Airway epithelial cell (primary cell): Measurements from ENCODE around the gene RPS5. TPM values are rescaled to one million over a fixed set of nuclear protein-coding genes. Genes with fewer than 3 reads are reported as not detected.

Experiments used
- total RNA-seq: library from RNA; depleted of rRNA; stranded (reverse); fragments of >200 nt; gene quantifications from 2 replicates; pipeline ENCODE4 v1.2.3, GENCODE V29; 2015

The RPS5 gene
- total RNA-seq = 2,475 and 2,576 TPM in 2 replicates

DNA sequence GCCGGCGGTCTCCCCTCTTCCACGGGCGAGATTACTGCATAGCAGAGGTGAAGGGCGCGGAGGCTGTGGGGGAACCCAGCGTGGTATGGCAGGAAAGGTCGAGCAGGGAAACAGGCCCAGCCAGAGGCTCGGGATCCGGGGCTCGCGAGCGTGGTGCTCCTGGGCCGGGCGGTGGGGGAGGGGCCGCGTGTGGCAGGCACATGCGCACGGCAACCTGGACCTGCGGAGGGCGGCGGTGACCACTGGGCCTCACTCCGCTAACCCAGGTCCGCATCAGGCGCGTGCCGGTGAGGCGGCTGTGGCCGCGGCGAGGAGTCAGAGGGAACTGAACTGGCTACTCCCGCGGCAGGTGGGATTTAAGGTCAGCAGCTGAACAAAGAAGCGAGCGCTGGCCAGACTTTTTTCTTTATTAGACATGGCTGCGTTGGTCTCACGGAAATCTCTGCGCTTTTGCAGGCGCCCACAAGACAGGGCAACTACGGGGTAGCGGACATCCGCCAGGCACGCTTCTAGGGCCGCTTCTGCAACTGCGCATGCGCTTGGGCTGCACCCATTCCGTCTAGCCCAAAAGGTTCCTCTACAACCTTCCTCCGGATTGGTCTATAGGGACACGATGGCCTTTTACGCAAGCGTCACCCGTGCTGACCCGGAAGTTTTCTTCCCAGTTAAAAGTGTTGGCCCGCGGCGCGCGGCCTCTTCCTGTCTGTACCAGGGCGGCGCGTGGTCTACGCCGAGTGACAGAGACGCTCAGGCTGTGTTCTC lies at the start of gene RPS5:
Gene RPS5, plus strand, starts transcription at position 694 of the 762 bp plus-strand sequence. CDS start 869 bp downstream, outside the sequence.

DNA sequence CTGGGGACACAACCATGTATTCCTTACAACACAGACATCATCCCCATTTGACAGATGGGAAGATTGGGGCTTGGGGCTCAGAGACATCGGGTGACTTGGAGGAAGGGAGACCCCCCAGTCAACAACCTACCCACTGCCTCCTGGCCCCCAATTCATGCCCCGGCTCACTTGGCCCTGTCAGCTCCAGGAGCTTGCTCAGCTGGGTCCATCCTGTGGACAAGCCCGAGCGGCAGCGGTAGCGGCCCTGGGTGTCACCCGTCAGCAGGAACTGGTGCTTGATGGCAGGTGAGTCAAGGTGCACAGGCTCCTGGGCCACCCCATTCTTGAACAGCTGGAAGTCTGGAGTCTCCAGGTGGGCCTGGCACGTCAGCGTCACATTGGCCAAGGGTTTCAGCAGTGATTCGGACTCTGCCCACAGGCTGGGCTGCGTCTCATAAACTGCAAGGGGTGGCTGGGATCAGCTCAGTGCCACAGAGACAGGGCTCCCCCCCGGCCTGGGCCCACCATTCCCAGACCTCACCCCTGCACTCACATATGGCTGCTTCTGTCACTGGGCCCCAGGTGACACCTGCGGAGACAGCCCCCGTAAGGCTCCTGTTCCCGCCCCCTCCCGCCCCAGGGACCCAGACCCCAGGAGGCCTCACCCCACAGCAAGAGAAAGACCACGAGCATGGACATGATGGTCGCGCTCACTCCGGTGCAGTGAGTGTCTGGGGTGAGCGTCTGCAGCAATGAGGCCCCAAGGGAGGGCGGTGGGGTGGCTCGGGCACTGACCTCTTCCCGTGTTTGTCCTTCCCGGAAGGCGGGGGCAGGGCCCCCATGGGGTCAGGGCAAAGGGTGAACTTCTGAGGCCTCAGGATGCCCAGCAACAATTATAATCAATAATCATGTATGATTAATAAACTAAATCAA lies 34.1 kb upstream of the RPS5 start, which contains the start of gene A1BG:
Gene A1BG, minus strand, starts transcription at position 733 of the 912 bp plus-strand sequence. Its CDS starts 55 bp downstream, at position 678.

DNA sequence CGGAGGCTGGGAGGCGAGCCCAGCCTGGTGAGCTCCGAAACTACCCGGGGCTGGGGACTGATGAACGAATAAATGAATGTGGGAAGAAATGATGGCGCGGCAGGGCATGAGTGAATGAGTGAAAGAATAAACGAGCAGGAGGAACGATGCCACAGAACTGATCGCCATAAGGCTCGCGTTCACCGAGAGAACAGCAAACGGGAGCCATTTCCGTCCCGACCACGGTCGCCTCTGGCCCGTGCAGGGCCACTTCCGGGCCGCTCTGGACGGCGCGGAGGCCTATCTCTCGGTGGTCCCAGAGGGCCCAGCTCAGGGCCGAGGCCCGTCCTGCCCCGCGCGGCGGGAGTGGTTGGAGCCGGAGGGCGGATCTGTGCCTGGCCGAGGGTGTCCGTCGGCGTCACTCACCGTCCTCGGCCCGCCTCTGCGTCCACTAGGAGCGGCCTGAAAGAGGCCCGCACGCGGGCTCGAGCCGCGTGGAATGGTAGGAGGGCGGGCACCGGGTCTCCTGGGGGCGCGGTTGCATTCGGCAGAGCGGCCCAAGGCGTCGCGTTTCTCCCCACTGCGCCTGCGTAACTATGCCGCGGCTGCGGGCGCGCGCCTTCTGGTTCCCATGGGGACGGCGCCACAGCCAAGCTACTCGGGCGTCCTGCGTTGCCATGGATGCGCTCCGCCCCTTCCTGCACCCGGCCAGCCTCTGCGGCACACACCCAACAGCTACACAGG lies 24.6 kb upstream of the RPS5 start, which contains the start of gene ZNF497:
Gene ZNF497, minus strand, starts transcription at position 480 of the 723 bp plus-strand sequence. CDS start 5,116 bp downstream, outside the sequence.

DNA sequence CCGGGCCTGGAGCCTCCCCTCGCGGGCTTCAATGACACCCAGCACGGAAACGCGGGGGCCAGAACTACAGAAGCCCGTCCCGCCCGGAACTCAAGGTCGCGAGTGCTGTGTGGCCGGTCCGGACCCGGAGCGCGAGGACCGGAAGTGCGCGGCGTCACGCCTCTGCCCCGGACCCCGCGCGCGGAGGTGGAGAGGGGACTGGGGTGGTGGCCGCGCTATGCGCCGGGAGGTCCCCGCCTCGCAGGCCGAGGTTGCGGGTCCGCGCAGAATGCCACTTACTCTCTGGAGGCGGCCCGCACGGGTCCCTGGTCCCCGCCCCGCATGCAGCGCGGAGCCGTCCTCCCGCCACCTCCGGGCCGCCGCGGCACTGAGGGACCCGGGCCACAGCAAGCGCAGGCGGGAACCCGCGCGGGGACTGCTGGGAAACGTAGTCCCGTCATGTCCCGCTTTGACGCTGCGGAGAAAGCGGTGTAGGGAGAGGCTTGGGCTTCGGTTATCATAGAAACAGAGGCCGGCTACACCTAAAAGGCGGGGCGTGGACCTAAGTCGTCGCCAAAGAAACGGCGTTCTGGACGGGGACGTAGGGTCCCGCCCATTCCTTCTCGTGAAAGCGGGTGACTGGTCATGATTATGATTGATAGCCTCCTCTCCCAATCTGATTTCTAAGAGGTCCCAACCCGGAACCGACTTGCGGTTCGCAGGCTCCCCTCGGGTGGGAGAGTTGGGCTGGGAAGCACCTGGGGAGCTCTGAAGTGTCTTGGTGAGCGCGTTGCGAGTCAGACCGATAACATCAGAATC lies 6.2 kb upstream of the RPS5 start, which contains the start of gene ZNF837:
Gene ZNF837, minus strand, starts transcription at position 369 of the 798 bp plus-strand sequence. CDS start 11,698 bp downstream, outside the sequence.

DNA sequence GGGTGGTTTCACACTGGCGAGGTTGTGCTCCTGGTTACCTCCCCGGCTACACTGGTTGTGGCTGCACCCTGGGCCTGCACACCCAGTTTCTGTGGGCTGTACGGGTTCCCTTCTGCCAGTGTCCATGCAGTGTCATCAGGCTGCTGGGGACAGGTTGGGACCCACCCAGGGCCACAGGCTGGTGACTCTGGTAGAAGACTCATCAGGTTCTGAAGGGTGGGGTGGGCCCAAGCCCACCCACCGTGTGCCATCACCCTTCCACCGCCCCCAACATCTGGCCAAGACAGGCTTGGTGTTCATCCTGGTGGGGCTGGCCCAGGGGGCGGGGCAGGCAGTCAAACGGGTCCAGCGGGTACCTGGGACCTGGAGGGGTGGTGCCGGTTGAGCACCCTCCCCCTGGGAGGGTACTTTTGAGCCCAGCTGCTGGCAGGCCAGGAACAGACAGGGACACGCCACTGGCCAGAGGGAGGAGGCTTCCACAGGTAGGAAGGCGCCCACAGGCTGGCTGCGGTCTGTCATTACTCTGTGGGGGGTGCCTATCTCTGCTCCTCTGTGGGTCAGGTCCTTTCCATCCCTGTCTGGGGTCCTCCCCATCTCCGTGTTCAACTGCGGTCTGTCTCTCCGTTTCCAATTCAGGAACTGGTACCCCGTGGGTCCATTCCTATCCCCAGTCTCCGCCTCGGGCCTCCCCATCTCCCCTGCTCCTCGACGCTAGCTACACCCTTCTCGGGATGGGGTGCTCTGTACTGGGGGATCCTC lies 8.3 kb downstream of the RPS5 start, which contains the start of gene RNF225:
Gene RNF225, plus strand, starts transcription at position 437 of the 759 bp plus-strand sequence. CDS start 434 bp downstream, outside the sequence.

DNA sequence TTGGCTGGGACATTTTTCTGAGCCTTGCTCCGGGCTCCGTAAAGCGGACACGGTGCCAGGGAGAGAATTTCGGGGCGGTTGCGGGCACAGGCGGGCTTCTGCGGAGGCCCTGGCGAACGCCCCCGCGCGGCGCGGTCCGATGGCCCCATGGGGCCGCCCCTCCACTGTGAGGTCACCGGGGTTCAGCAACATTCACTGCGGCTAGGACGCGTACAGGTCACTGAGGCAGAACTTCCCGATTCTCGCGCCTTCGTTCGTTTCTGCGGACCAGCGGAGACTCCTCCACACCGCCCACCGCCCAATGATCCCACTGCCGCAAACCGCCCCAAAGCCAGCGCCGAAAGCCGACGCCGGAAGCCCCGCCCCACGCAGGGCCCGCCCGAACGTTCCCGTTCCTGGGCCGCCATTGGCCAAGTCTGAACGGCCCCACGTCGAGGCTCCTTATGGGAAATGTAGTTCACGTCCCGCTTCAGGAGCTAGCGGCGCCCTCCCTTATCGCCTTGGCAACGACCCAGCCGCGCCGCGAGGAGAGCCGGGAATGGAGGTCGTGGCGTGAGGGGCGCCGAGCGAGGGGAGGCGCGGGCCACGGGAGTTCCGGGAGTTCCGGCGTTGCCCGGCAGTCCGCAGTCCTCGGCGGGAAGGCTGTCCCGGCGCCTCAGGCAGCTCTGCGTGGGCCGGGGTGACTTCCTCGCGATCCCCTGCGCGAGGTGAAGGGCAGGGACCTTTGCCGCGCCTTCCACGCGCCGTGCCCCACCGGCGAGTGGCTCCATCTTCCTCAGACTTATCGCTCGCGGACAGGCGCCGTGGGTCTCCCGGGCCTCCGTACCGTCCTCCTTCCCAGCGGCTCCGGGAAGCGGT lies 21.3 kb downstream of the RPS5 start, which contains the start of gene ZNF584:
Gene ZNF584, plus strand, starts transcription at position 498 of the 858 bp plus-strand sequence. CDS start 499 bp downstream, outside the sequence.

DNA sequence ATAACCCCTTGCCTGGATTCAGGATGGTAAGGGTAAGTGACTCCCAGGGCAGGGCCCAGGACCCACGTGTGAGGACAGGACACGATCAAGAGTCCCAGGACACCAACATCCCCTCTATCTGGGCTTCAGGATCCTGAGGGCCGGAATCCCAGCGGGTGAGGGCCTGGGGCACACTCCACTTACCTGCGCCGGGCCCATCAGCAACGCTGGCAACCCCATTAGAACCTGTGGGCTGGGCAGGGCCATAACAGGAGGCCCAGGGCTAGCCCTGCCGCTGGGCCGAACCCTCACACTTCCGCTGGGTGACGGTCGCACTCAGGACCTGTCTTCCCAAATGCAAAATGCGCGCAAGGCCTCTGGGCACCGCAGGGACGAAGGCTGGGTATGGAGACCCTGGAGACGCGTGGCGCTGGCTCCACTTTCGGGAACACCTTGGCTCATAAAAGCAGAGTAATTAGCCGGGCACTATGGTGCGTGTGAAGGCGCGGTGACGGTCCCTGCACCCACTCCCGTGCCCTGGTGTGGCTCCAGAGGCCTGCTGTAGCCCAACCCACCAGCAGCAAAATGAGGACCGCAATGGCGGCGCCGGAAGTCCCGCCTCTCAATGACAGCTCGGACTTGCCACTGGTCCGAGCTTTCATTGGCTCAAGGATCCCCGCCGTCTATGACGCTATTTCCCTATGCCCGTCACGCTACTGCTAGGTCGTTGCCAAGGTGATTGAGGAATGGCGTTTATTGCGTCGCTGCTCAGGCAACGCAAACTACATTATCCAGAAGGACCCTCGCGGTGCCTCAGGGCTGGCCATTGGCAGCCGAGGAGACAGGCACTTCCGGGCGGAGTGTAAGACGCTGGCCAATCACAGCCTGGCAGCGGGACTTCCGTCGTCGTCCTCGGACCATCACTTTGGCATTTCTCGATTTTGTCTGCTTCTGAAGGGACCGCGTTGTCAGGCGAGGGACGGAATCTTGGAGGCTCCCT lies 52.8 kb downstream of the RPS5 start, which contains the start of gene ZNF132:
Gene ZNF132, minus strand, starts transcription at position 578 of the 979 bp plus-strand sequence. Its CDS starts 332 bp downstream, at position 246.

Other genes starting within 250 kb of the RPS5 start
- 5.2 and 5.3 TPM in 2 replicates for gene ZNF329, start 236.5 kb upstream of the RPS5 start, total RNA-seq
- 16.3 and 23.1 TPM in 2 replicates for gene ZNF274, start 204.2 kb upstream of the RPS5 start, total RNA-seq
- 40.3 and 54.7 TPM in 2 replicates for gene ZNF544, start 158.4 kb upstream of the RPS5 start, total RNA-seq
- 3.3 and 5.2 TPM in 2 replicates for gene ZNF8, start 108.3 kb upstream of the RPS5 start, total RNA-seq
- 17.9 and 30.4 TPM in 2 replicates for gene ERVK3-1, start 81.9 kb upstream of the RPS5 start, total RNA-seq
- gene ZSCAN22, start 60.3 kb upstream of the RPS5 start, total RNA-seq = 1.9 and 2.3 TPM in 2 replicates
- 10.2 and 28.2 TPM in 2 replicates for gene A1BG, start 33.8 kb upstream of the RPS5 start, total RNA-seq
- gene ZNF497, start 24.5 kb upstream of the RPS5 start, total RNA-seq = 0.65 and 0.78 TPM in 2 replicates
- 2.9 and 3.1 TPM in 2 replicates for gene ZNF837, start 6.2 kb upstream of the RPS5 start, total RNA-seq
- 3.8 and 4.2 TPM in 2 replicates for gene RNF225, start 8.4 kb downstream of the RPS5 start, total RNA-seq
- gene ZNF584, start 21.4 kb downstream of the RPS5 start, total RNA-seq = 7.0 and 13.4 TPM in 2 replicates
- gene ZNF132, start 52.9 kb downstream of the RPS5 start, total RNA-seq = 2.8 and 3.3 TPM in 2 replicates
- 5.4 and 9.4 TPM in 2 replicates for gene ZNF324B, start 64.4 kb downstream of the RPS5 start, total RNA-seq
- gene ZNF324, start 79.8 kb downstream of the RPS5 start, total RNA-seq = 15.4 and 16.2 TPM in 2 replicates
- 9.1 and 12.2 TPM in 2 replicates for gene ZNF446, start 89.1 kb downstream of the RPS5 start, total RNA-seq
- 22.4 and 26.7 TPM in 2 replicates for gene SLC27A5, start 124.7 kb downstream of the RPS5 start, total RNA-seq
- 16.3 and 20.7 TPM in 2 replicates for gene ZBTB45, start 132.5 kb downstream of the RPS5 start, total RNA-seq
- gene TRIM28, start 156.8 kb downstream of the RPS5 start, total RNA-seq = 425 and 465 TPM in 2 replicates
- gene CHMP2A, start 167.8 kb downstream of the RPS5 start, total RNA-seq = 132 and 155 TPM in 2 replicates
- 41.6 and 48.6 TPM in 2 replicates for gene UBE2M, start 171.3 kb downstream of the RPS5 start, total RNA-seq
- 7.5 and 9.3 TPM in 2 replicates for gene MZF1, start 186.1 kb downstream of the RPS5 start, total RNA-seq